HG02981 (cell line): ENCODE measurements around the gene CYTIP.

Experiments used
- ATAC-seq: cut with Tn5 transposase; IDR thresholded peaks from one replicate; pipeline ENCODE4 v1.9.1; 2021; ENCODE audit warnings: mild to moderate bottlenecking, moderate library complexity; ENCODE audit not compliant: unreplicated experiment

The CYTIP gene

DNA sequence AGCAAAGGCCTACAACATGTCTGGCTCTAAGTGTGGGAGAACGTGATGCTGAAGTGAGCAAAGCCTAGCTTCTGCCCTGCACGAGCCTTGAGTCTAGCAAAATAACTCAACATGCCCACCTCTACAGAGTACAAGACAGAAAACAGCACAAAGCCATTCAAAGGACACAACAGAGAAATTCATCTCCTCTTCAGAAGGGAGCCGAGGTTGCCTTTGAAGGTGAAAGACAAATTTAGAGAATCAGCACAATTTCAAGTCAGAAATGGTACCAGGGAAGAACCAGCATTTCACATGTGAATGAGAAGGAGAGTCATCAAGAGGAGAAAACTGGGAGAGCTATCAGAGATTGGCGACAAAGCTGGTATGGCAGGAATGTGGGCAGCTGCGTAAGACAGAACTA lies 21.7 kb upstream of the CYTIP start:
- no peak for ATAC-seq

- ATAC-seq: no peak
Measured at GRCh38 chr2:157463002-157463401, 19.1 kb upstream of the CYTIP start.

DNA sequence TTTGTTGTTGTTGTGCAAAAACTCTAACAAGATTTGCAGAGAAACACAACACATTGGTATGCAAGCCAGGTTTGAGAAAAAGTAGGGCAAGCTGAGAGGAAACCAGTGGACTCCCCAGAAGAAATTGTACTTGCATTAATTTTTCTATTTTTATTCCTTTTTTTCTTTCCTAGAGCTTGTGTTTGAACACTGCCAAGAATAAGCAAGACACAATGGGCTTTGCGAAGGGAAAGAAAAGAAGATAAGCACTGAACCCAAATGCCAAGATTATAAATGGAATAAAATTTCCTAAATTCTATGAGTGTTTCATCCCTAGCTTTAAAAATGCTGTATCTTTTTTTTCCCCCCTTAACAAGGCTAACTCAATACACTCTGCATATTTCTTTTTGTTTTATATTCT lies 17.0 kb upstream of the CYTIP start:
- no peak for ATAC-seq

DNA sequence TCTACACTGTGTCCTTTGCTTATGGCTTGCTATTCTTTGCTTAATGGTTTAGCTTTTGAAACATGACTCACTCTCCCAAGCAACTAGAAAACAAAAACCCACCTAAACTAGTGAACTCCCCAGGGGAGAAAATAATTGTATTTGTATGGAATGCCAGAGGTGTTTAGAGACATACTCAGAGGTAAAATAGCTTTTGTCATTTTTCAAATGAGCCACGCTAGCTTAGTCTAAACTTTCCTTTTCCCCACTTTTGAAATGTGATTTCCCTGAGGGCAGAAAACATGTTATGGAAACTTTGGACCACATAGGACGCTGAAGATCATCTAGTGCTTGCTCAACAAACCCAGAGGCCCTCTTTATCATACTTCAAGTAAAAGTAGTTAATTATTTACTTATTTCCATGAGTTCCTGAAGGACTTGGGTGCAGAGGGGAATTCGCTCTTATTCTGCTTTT lies 16.5 kb upstream of the CYTIP start:
- no peak for ATAC-seq

DNA sequence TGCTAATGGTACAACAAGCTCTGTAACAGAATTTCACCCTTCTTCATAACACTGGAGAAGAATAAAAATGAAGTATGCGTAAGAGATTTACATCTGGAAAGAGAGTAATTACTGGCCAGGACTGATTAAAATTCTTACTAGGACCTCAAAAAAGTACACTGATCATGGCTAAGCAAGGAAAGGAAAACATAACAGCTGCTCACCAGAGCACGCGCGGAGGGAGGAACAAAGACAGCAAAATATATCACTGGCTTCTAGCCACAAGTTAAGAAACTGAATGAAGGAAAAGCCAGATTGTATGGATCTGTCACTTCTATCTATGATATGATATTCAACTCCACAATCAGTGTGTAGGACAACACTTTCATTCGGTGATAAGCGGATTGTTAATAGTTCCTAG lies 15.6 kb upstream of the CYTIP start:
- ATAC-seq: no peak

GRCh38 chr2:157447741-157448140 lies 3.9 kb upstream of the CYTIP start:
- ATAC-seq: no peak

DNA sequence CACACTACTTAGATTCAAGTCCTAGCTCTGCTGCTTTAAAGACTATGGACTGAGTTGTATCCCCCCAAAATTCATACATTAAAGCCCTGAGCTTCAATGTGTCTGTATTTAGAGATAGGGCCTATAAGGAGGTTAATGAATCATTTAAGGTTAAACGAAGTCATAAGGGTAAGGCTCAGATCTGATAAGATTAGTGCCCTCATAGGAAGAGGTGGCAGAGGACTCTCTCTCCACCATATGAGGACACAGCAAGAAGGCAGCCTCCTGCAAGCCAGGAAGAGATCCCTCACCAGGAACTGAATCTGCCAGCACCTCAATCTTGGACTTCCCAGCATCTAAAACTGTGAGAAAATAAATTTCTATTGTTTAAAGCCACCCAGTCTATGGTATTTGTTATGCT lies 3.1 kb upstream of the CYTIP start:
- no peak for ATAC-seq

GRCh38 chr2:157444641-157445040 lies 752 bp upstream of the CYTIP start:
- ATAC-seq: peak; percentile 16

GRCh38 chr2:157443090-157443489 lies 799 bp downstream of the CYTIP start:
- ATAC-seq: no peak

DNA sequence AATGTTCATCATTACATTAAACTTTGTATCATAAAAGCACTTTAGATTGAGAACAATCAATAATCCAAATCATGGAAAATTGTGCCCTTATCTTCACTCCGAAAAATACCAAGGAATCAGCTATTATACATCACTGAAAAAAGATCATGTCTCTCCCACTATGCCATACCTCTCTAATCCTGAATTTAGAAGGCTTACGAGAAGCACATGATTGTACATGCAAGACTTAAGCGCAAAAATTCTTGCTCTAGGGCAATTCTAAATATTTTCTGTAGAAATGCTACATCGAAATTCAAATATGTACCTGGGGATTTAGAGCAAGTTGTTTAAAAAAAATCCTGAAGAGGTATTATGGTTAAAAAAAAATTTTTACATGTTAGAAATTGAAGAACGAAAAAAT lies 1.3 kb downstream of the CYTIP start:
- ATAC-seq: no peak

DNA sequence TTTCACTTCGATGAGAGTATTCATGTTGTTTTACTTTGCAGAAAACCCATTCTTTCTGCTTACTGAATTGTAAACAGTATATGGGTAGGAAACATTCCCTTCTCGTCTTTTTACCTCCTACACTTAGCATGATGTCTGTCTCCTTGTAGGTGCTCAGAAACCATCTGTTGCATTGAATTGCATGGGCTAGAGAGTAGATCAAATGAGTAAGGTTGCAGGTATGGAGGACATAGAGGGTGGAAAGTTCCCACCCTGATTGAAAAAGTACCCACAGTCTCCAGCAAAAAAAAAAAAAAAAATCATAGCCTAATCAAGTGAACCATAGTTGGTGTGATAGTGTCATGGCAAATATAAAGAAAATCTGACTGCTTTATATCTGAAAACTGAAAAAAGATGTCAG lies 1.7 kb downstream of the CYTIP start:
- no peak for ATAC-seq

GRCh38 chr2:157441072-157441454 lies 2.8 kb downstream of the CYTIP start:
- ATAC-seq: peak; percentile 27

DNA sequence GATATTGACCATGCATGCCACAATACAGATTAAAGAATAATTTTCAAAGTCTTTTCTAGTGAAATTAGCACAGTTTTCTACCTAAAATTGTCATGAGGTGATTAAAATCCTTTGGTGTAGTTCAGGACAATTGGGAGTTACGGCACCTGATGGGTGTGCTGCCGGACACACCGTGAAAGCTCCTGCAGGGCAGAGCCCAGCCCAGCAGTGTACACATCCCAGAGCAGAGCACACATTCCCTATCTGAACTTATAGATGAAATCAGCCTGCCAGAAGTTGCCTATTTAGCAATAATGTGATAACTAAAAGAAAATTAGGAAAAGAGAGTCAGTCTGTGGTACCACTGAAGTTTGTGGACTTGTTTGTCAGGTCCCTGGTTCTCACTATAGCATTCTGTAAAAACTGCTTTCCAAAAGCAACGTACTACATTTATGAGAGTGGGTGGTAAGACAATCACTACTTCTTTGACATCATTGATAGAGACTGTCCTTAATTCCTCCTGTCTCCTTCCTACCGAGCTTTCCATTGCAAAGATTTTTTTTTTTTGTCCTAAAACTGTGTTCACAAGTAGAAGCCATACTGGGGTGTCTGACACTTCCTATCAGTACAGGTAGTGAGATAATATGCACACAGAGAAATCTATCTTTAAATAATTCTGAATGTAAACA lies 3.4 kb downstream of the CYTIP start:
- ATAC-seq: no peak

DNA sequence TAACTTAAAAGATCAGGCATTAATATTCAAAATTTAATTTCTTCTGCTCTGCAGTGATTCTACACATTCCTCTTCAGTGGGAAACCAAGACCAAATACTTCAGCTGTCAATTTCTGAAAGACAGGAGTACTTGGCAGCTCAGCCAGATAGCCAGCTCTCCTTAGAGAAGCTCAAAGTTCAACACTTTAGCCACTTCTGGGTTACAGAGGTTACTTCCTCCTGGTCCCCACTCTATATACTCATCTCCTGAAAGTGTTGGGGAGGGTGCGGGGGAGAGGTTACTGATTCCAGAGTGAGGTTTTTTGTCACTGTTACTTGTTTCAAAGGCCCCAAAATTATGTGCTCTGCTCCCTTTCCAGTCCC lies 4.1 kb downstream of the CYTIP start:
- peak; percentile 36 for ATAC-seq

DNA sequence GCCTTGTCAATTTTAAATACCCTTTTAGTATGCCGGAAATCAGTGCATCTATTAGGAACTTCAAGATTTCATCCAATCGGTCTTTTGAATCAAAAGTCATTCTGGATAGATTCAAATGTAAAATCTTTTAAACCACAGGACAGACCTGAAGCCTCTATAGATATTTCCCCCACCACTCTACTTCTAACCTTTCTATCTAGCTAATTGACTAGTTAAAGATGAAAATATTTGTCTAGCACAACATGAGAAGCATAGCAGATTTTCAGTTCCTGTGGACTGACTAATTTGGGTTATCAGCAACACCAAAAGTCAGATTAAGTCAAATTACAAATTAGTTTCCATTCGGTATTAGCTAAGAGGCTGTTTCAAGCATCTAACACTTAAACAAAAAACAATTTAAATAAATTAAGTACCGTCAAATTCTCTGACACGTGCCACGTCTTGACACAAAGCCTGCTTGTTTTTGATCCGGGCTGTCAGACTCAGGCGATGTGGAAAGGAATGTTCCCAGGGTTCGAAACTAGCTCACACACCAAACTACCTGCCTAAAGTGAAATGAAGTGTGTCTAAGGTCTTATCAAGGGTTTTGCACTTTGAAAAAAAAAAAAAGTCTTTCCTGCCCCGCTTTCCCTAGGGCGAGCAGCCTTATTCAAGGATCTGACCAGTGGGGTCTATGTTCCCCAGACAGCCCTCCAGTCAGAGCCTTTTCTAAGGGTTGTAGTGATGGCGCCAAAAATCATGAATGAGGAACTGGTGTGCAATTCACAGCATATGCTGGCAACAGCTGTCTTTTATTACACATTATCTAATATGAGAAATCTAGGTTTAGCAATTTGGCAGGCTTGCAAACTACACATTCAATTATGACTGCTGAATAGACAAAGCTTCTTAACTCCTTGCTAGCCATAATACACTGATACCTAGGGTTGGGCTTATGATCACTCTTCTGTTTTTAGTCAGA lies 4.7 kb downstream of the CYTIP start:
- peak; percentile 19 for ATAC-seq

GRCh38 chr2:157433394-157433793 lies 10.5 kb downstream of the CYTIP start:
- no peak for ATAC-seq

DNA sequence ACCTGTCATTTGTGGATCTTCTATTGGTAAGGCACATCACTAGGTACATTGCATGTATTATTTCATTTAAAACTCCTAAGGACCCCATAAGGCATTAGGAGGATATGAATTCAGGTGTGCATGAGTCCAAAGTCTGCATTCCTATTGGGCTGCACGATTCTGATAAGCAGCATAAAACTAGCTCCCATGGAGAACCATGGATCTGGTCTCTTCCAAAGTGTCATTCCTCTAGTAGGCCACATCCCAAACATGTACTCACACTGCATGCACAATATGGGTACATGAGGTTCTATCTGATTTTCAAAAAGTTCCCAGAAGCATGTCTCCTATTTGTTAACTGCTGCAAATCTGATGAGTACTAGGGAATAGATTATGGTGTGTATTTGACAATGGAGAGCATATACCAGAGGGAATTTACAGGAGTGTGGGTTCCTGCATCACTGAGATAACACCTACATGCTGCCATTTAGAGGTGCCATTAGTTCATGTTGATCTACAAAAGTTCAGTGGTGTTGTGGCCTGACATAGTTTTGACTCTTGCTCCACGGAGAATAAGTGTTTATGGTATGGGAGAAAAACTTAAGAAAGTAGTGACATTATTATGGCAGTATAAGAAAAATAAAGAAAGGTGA lies 11.3 kb downstream of the CYTIP start:
- ATAC-seq: no peak

DNA sequence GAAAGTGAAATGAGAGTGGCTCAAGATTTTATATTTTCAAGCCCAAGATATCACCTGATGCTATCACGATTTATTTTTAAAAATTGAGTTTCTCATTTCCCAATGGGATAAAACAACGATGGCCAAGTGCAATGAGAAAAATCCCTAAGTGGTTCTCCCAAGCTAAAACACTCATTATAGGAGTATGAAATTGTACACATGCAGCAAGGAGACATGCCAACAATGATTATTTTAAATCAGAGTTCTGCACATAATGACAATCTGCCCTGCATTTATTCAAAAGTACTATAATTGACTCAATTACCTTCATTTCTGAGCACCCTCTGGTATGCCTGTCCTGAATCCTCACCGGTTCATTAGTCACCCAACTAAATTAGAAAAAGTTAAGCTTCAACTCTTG lies 12.7 kb downstream of the CYTIP start:
- no peak for ATAC-seq

DNA sequence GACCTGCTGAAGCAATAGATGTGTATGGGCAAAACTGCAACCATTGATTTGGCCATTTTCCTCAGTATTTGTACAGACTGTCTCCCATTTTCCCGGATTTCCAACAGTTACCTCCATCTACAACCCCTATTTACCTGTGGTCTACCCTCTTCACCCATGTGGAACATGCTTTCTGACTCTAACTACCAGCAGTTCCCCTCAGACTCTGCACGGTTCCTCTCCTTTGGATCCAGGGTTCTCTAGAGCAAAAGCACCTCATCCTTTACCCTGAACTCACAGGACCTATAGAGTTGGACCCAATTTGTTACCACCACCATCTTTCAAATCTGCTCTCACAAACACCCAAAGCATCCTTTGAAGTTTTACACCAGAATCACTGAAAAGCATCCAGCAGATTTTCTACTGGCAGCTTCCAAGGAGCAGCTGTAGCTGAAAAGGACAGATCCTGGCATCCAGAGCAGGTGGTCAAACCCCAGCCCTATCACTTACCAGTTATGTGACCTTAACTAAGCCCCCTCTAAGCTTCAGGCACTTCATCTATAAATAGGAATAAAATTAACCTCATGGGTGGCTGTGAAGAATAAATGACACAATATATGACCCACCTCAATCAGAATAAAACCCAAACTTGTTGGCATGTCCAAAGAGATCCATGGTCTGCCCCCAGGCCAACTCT lies 15.3 kb downstream of the CYTIP start:
- ATAC-seq: no peak

GRCh38 chr2:157427922-157428303 lies 16.0 kb downstream of the CYTIP start:
- no peak for ATAC-seq
